OCI-LY3 (cell line): ENCODE measurements around the gene A3GALT2.

ENCODE experiments used
- H2AFZ ChIP-seq: fragments of 200-600, 300-600 bp; shearing (Covaris generic); 2 replicates; pipeline ENCODE4 v1.6.0; 2014; ENCODE audit warnings: antibody characterized with exemption, low read depth, low read length
- H3K27ac ChIP-seq: fragments of 200-600, 300-600 bp; sonication (generic); 2 replicates; pipeline ENCODE4 v1.5.1; 2014; ENCODE audit warnings: mild to moderate bottlenecking, low read length, moderate library complexity, mixed read lengths
- H3K27me3 ChIP-seq: fragments of 200-600, 300-600 bp; sonication (generic); 2 replicates; pipeline ENCODE4 v1.6.1; 2014; ENCODE audit warnings: low read depth, low read length, mixed read lengths
- H3K36me3 ChIP-seq: fragments of 200-600, 300-600 bp; sonication (generic); replicated peaks from 2 replicates; pipeline ENCODE3; 2014; ENCODE audit warnings: low read depth, low read length, mixed read lengths
- H3K4me1 ChIP-seq: fragments of 300-600, 200-600 bp; sonication (generic); 2 replicates; pipeline ENCODE4 v1.6.1; 2014; ENCODE audit warnings: low read length, mixed read lengths
- H3K4me2 ChIP-seq: fragments of 200-600, 300-600 bp; sonication (generic); 2 replicates; pipeline ENCODE4 v1.6.1; 2014; ENCODE audit warnings: low read length, mixed read lengths
- H3K4me3 ChIP-seq: fragments of 300-600, 200-600 bp; sonication (generic); 2 replicates; pipeline ENCODE4 v1.5.1; 2014; ENCODE audit warnings: antibody characterized with exemption, mild to moderate bottlenecking, low read length, moderate library complexity
- H3K79me2 ChIP-seq: fragments of 300-600, 200-600 bp; shearing (Covaris generic); 2 replicates; pipeline ENCODE4 v1.6.1; 2014; ENCODE audit warnings: mild to moderate bottlenecking, low read length, mixed read lengths
- H3K9ac ChIP-seq: fragments of 300-600, 200-600 bp; shearing (Covaris generic); 2 replicates; pipeline ENCODE4 v1.6.0; 2014; ENCODE audit warnings: mild to moderate bottlenecking, low read length, moderate library complexity
- H3K9me3 ChIP-seq: fragments of 200-600, 300-600 bp; shearing (Covaris generic); 2 replicates; pipeline ENCODE4 v1.6.1; 2014; ENCODE audit warnings: low read length, mixed read lengths; ENCODE audit not compliant: insufficient read depth
- H4K20me1 ChIP-seq: fragments of 200-600, 300-600 bp; sonication (generic); 2 replicates; pipeline ENCODE4 v1.6.1; 2016; ENCODE audit warnings: low read length, mixed read lengths; ENCODE audit not compliant: insufficient read depth
- CTCF ChIP-seq: fragments of 200-600, 300-600 bp; sonication (generic); IDR thresholded peaks from 2 replicates; pipeline ENCODE4 v1.5.1; 2014; ENCODE audit warnings: antibody characterized with exemption, low read length, low read depth
- EZH2phosphoT487 ChIP-seq: fragments of 200-600 bp; shearing (Covaris generic); IDR thresholded peaks from 2 replicates; pipeline ENCODE4 v1.6.1; 2018; ENCODE audit warnings: antibody characterized with exemption, mixed run types, low read depth

Gene A3GALT2

GRCh38 chr1:33332881-33333280 is 12.0 kb upstream of the A3GALT2 start:
- Histone ChIP-seq H3K4me1 (no peaks in the 10 kb centered on the region), H2AFZ (no peak overlapping the region), H3K9me3 (no peaks in the 10 kb centered on the region), H3K4me3 (no peak overlapping the region), H3K4me2 (no peak overlapping the region), H3K27ac (no peak overlapping the region), H4K20me1 (peaks cover 3% of the 10 kb centered on the region; the same call in 1 of the 2 replicates), H3K27me3 (no peaks in the 10 kb centered on the region), H3K36me3 (peaks cover 7% of the 10 kb centered on the region), H3K79me2 (peaks cover 8% of the 10 kb centered on the region; the same call in 1 of the 2 replicates), H3K9ac (no peak overlapping the region)
- TF ChIP-seq CTCF (no peak), EZH2phosphoT487 (no peak)

GRCh38 chr1:33332357-33332789 is 11.5 kb upstream of the A3GALT2 start:
- no peak overlapping the region for H2AFZ ChIP-seq
- peaks cover 3% of the 10 kb centered on the region; the same call in 1 of the 2 replicates for H4K20me1 ChIP-seq
- peaks cover 7% of the 10 kb centered on the region for H3K36me3 ChIP-seq
- no peaks in the 10 kb centered on the region for H3K9me3 ChIP-seq
- H3K4me1 ChIP-seq, result no peaks in the 10 kb centered on the region
- H3K4me2 ChIP-seq, result no peak overlapping the region
- H3K27me3 ChIP-seq, result no peaks in the 10 kb centered on the region
- TF ChIP-seq EZH2phosphoT487 (no peak), CTCF (no peak)
- H3K79me2 ChIP-seq, result peaks cover 3% of the 10 kb centered on the region; the same call in 1 of the 2 replicates
- no peak overlapping the region for H3K27ac ChIP-seq
- no peak overlapping the region for H3K9ac ChIP-seq
- H3K4me3 ChIP-seq, result no peak overlapping the region

DNA sequence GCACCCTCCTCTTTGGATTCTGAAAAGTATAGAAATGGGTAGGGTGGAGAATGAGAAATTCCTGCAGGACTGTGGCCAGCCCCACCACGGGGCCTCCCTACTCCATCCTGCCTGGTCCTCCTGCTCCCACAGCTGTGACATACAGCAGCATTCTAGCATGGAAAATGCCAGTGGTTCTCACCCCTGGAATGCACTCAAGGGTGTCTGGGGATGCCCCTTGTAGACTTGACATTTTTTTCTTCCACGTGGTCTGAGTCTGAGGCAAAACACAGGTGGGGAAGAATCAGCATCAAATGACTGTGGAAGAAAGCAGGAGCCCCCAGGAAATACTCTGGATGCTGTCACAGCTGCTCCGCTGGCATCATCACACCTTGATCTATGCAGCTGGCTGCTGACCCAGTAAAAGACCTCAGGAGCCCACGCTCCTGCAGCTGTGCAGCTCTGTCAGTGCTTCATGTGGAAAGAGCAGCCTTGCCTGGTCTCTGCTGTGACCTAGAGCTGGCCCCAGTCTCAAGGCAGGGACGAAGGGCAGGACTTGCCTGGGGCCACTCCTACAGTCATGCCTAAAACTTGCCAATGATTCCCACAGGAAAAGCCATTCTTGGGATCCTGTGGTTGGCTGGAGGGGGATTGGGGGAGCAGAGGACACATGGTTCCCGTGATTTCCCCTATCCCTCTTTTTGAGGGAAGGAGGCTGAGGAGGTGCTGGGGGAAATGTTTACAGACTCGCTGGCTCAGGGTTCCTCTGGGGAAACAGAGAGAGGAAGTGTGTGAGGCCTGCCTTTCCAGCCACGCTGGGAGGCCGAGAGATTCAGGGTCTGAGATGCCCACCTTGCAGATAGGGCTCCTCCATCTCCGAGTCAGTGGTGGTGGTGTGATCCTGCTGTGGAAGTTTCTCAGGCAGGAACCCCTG is 10.8 kb upstream of the A3GALT2 start:
- Histone ChIP-seq H3K4me3 (no peak overlapping the region), H3K9ac (no peak overlapping the region), H3K36me3 (peaks cover 7% of the 10 kb centered on the region), H3K79me2 (peaks cover 3% of the 10 kb centered on the region; the same call in 1 of the 2 replicates), H3K27ac (no peak overlapping the region), H4K20me1 (peaks cover 3% of the 10 kb centered on the region; the same call in 1 of the 2 replicates), H2AFZ (no peak overlapping the region), H3K4me2 (no peak overlapping the region), H3K27me3 (no peaks in the 10 kb centered on the region), H3K4me1 (no peaks in the 10 kb centered on the region), H3K9me3 (no peaks in the 10 kb centered on the region)
- TF ChIP-seq CTCF (no peak), EZH2phosphoT487 (no peak)

- Histone ChIP-seq H3K27me3 (no peaks in the 10 kb centered on the region), H3K4me1 (no peaks in the 10 kb centered on the region), H4K20me1 (peaks cover 3% of the 10 kb centered on the region; the same call in 1 of the 2 replicates), H3K4me2 (no peak overlapping the region), H3K36me3 (peaks cover 7% of the 10 kb centered on the region), H3K9me3 (no peaks in the 10 kb centered on the region), H3K27ac (no peak overlapping the region), H3K79me2 (no peaks in the 10 kb centered on the region; the same call in 1 of the 2 replicates), H3K9ac (no peak overlapping the region), H3K4me3 (no peak overlapping the region), H2AFZ (no peak overlapping the region)
- no peak for TF ChIP-seq EZH2phosphoT487
- no peak for TF ChIP-seq CTCF
Measured at GRCh38 chr1:33330906-33331305, 10.0 kb upstream of the A3GALT2 start.
